ENCODE results near the gene MYO18B.

MYO18B gene

GRCh38 chr22:26075251-26075650 is 333.3 kb downstream of the MYO18B start:
- Histone ChIP-seq H3K4me3 (no peak overlapping the region), H3K27ac (no peak overlapping the region), H3K36me3 (no peaks in the 10 kb centered on the region), H3K9me3 (no peaks in the 10 kb centered on the region), H3K27me3 (peaks cover 0 to 8% of the 10 kb centered on the region in 2 donors), H3K4me1 (no peaks in the 10 kb centered on the region)
- TF ChIP-seq, protein P1, sequence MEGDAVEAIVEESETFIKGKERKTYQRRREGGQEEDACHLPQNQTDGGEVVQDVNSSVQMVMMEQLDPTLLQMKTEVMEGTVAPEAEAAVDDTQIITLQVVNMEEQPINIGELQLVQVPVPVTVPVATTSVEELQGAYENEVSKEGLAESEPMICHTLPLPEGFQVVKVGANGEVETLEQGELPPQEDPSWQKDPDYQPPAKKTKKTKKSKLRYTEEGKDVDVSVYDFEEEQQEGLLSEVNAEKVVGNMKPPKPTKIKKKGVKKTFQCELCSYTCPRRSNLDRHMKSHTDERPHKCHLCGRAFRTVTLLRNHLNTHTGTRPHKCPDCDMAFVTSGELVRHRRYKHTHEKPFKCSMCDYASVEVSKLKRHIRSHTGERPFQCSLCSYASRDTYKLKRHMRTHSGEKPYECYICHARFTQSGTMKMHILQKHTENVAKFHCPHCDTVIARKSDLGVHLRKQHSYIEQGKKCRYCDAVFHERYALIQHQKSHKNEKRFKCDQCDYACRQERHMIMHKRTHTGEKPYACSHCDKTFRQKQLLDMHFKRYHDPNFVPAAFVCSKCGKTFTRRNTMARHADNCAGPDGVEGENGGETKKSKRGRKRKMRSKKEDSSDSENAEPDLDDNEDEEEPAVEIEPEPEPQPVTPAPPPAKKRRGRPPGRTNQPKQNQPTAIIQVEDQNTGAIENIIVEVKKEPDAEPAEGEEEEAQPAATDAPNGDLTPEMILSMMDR (IDR thresholded peaks at IDR 0.05): no peak
- DNase-seq: no peak
- intact Hi-C loops (cut with DNase I; ENCODE audit: low total_unique reads): no loop called here

GRCh38 chr22:26079009-26079408 is 337.0 kb downstream of the MYO18B start:
- H3K27me3 ChIP-seq: peaks cover 0 to 10% of the 10 kb centered on the region in 2 donors
- intact Hi-C loops (cut with DNase I; ENCODE audit: low total_unique reads): no loop called here
- H3K36me3 ChIP-seq: no peaks in the 10 kb centered on the region
- H3K4me1 ChIP-seq: no peaks in the 10 kb centered on the region
- H3K9me3 ChIP-seq: no peaks in the 10 kb centered on the region
- no peak for DNase-seq
- no peak overlapping the region for H3K27ac ChIP-seq
- no peak overlapping the region for H3K4me3 ChIP-seq
- TF ChIP-seq, protein P1 (IDR thresholded peaks at IDR 0.05): no peak

Measured in tibial artery (tissue), 4 donors.